ENCODE data around the gene KIF3B. TPM values are rescaled to one million over a fixed set of nuclear protein-coding genes. Genes with fewer than 3 reads are reported as not detected.
A peak's percentile ranks its signal among the peaks of the same experiment; 100 is the strongest.
"Not testable (repeated sequence)": the region's sequence is repeated elsewhere in the genome, so short reads cannot be mapped to it uniquely, and the experiment has no call there.

Gene KIF3B
- total RNA-seq, 1 donor from 2014 or later, result 10.4 TPM

DNA sequence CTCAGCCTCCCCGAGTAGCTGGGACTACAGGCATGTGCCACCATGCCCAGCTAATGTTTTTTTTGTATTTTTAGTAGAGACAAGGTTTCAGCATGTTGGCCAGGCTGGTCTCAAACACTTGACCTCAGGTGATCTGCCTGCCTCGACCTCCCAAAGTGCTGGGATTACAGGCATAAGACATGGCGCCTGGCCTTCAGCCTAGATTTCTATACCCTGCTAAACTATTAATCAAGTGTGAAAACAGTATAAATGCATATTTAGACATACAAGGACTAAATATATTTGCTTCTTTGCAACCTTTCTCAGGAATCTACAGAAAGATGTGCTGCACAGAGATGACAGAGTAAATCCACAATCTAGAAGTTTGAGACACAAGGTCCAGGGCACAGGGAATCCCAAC, 2.3 kb upstream of the KIF3B start:
- H3K27ac ChIP-seq (ENCODE audit: low read depth, low read length); H3K9ac ChIP-seq (ENCODE audit: low read depth in 1 of 3, low read length in 3 of 3); H3K27me3 ChIP-seq (ENCODE audit: control insufficient read depth in 3 of 3, insufficient read depth in 3 of 3, low read length in 3 of 3); H3K36me3 ChIP-seq (ENCODE audit: control insufficient read depth in 3 of 3, insufficient read depth in 3 of 3, low read length in 3 of 3); H3K9me3 ChIP-seq (ENCODE audit: control insufficient read depth in 3 of 3, low read length in 3 of 3); H3K4me3 ChIP-seq (ENCODE audit: low read length in 3 of 3): not testable (repeated sequence)
- peaks cover 13 to 16% (median 13%) of the 10 kb centered on the region in 3 donors for H3K4me1 ChIP-seq (ENCODE audit: control insufficient read depth in 3 of 3, insufficient read depth in 3 of 3, low read length in 3 of 3)

DNA sequence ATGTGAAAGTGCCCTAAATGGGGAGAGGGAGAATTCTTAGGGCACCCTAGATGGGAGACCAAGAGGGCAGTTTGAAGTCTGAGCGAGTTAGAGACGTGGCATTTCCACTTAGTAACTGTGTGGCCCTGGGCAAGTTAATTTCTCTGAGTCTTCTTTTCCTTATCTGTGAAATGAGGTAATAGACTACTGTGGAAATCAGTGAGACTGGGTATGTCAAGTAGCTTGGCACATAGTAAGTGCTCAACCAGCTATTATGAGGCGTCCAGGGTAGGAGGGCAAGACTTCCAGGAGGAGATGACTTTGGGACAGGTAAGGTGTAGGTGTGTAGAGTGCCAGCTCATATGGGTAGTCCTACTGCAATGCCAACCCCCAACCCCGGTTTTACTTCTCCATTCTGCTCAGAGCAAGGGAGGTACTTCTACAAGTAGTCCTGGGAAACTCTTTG, 770 bp downstream of the KIF3B start:
- Histone ChIP-seq H3K27ac (ENCODE audit: low read depth, low read length) (peak overlapping the region; percentile 47), H3K9me3 (ENCODE audit: control insufficient read depth in 3 of 3, low read length in 3 of 3) (peaks cover 0 to 2% (median 0%) of the 10 kb centered on the region in 3 donors), H3K27me3 (ENCODE audit: control insufficient read depth in 3 of 3, insufficient read depth in 3 of 3, low read length in 3 of 3) (no peaks in the 10 kb centered on the region), H3K36me3 (ENCODE audit: control insufficient read depth in 3 of 3, insufficient read depth in 3 of 3, low read length in 3 of 3) (no peaks in the 10 kb centered on the region), H3K4me1 (ENCODE audit: control insufficient read depth in 3 of 3, insufficient read depth in 3 of 3, low read length in 3 of 3) (peaks cover 15 to 17% (median 16%) of the 10 kb centered on the region in 3 donors), H3K4me3 (ENCODE audit: low read length in 3 of 3) (peak overlapping the region; percentile 83 to 94 (median 92)), H3K9ac (ENCODE audit: low read depth in 1 of 3, low read length in 3 of 3) (peak overlapping the region; percentile 80 to 85 (median 80))

DNA sequence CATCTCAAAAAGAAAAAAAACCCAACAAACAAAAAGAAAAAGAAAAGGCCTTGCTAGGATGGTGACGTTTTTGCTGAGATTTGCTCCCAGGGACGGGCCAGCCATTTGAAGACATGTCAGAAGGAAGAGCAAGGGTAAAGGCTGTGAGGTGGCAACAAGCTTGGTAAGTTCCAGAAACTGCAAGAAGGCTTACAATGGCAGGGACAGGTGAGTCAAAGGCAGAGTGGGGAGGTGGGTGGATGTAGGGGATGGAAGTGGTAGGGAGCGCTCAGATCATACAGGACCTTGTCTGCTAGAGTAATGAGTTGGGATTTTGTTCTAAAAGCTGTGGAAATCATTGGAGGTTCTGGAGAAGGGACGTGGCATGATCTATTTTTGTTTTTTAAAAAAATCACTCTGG, 4.3 kb downstream of the KIF3B start:
- no peak overlapping the region for H3K27ac ChIP-seq (ENCODE audit: low read depth, low read length)
- no peak overlapping the region for H3K4me3 ChIP-seq (ENCODE audit: low read length in 3 of 3)

DNA sequence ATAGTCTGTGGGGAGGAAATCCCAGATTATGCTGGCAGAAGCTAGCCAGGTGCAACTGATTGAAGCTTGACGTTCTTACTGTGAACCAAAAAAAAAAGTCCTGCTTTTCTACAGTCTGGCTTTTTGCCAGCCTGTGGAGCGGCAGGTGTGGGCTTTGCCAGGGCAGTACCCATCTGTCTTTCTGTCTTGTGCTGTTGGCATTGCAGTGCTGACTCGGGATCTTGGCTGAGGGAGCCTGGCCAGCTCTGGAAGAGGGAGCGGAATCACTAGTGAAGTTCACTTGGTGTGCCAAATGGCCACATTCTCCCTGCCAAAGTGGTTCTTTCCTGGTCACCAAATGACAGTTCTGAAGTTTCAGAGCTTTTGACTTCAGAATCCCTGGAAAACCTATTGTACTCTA, 5.0 kb downstream of the KIF3B start:
- peak overlapping the region in 1 of 3 donors; percentile 50 for H3K9ac ChIP-seq (ENCODE audit: low read depth in 1 of 3, low read length in 3 of 3)
- H3K4me1 ChIP-seq (ENCODE audit: control insufficient read depth in 3 of 3, insufficient read depth in 3 of 3, low read length in 3 of 3), result peaks cover 13 to 18% (median 15%) of the 10 kb centered on the region in 3 donors
- no peaks in the 10 kb centered on the region for H3K27me3 ChIP-seq (ENCODE audit: control insufficient read depth in 3 of 3, insufficient read depth in 3 of 3, low read length in 3 of 3)
- H3K9me3 ChIP-seq (ENCODE audit: control insufficient read depth in 3 of 3, low read length in 3 of 3), result no peaks in the 10 kb centered on the region
- H3K4me3 ChIP-seq (ENCODE audit: low read length in 3 of 3), result no peak overlapping the region
- no peak overlapping the region for H3K27ac ChIP-seq (ENCODE audit: low read depth, low read length)
- no peaks in the 10 kb centered on the region for H3K36me3 ChIP-seq (ENCODE audit: control insufficient read depth in 3 of 3, insufficient read depth in 3 of 3, low read length in 3 of 3)

More for the DNA sequence above, 4.3 kb downstream of the KIF3B start:
- peaks cover 17 to 24% (median 19%) of the 10 kb centered on the region in 3 donors for H3K4me1 ChIP-seq (ENCODE audit: control insufficient read depth in 3 of 3, insufficient read depth in 3 of 3, low read length in 3 of 3)
- no peaks in the 10 kb centered on the region for H3K27me3 ChIP-seq (ENCODE audit: control insufficient read depth in 3 of 3, insufficient read depth in 3 of 3, low read length in 3 of 3)
- H3K9me3 ChIP-seq (ENCODE audit: control insufficient read depth in 3 of 3, low read length in 3 of 3), result no peaks in the 10 kb centered on the region
- no peak overlapping the region for H3K9ac ChIP-seq (ENCODE audit: low read depth in 1 of 3, low read length in 3 of 3)
- no peaks in the 10 kb centered on the region for H3K36me3 ChIP-seq (ENCODE audit: control insufficient read depth in 3 of 3, insufficient read depth in 3 of 3, low read length in 3 of 3)

DNA sequence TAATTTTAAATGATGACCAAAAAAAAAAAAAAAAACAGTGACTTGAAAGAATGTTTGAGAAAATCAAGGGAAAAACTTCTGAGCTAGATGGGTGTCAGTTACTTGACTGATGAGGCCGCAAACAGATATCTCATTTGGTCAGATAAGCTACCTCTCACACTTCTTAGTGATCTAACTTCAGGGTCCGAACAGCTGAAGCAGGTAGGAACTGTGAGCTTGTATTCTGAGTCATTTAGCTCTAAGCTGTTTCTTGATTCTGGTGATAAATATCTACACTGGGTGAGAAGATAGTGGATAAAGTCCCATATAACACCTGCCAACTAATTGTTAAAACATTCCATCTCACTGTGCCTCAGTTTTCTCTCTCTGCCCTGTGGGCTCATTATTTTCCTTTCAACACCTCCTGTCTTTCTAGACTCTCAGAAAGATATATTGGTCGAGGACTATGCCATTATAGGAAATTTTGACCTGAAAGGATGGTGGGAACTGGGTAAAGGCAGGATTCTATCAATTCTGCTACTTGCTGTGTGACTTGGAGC, 7.7 kb downstream of the KIF3B start:
- H3K4me3 ChIP-seq (ENCODE audit: low read length in 3 of 3), result no peak overlapping the region
- no peaks in the 10 kb centered on the region for H3K36me3 ChIP-seq (ENCODE audit: control insufficient read depth in 3 of 3, insufficient read depth in 3 of 3, low read length in 3 of 3)
- no peak overlapping the region for H3K27ac ChIP-seq (ENCODE audit: low read depth, low read length)
- H3K4me1 ChIP-seq (ENCODE audit: control insufficient read depth in 3 of 3, insufficient read depth in 3 of 3, low read length in 3 of 3), result peaks cover 4 to 9% (median 6%) of the 10 kb centered on the region in 3 donors
- no peak overlapping the region for H3K9ac ChIP-seq (ENCODE audit: low read depth in 1 of 3, low read length in 3 of 3)
- no peaks in the 10 kb centered on the region for H3K9me3 ChIP-seq (ENCODE audit: control insufficient read depth in 3 of 3, low read length in 3 of 3)
- H3K27me3 ChIP-seq (ENCODE audit: control insufficient read depth in 3 of 3, insufficient read depth in 3 of 3, low read length in 3 of 3), result no peaks in the 10 kb centered on the region

DNA sequence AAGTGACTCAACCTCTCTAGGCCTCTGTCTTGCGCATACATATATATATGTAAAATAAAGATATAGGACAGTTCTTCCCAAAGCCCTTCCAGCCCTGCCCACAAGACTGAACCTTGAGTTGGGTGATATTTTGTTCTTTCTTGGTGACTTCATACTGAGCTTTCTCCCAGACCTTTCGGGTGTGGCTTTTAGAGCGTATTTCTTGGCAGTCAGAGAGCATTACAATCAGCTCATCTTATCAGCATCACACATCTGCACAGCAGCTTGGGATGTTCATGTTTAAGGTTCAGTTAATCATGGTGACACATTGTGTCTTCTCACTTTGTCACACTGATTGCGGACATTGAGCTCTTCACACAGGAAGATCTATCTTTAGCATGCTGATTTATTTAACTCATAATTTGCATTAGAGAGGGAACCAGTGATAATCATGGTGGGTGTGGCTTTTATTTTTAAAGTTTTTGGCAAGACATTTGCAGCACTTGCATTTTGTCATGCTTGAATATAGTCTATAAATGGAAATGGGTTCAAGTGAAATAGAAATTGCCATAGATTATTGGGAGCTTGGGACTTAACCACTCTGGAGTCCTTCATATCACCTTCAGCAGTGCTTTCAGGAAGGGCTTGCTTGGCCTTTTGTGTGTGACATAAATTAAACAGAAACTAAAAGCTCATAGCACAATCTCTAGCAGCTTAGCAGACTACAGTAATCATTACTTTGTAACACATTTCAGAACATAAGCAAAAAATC, 8.3 kb downstream of the KIF3B start:
- no peaks in the 10 kb centered on the region for H3K27me3 ChIP-seq (ENCODE audit: control insufficient read depth in 3 of 3, insufficient read depth in 3 of 3, low read length in 3 of 3)
- H3K27ac ChIP-seq (ENCODE audit: low read depth, low read length), result no peak overlapping the region
- no peak overlapping the region for H3K9ac ChIP-seq (ENCODE audit: low read depth in 1 of 3, low read length in 3 of 3)
- peaks cover 4 to 9% (median 6%) of the 10 kb centered on the region in 3 donors for H3K4me1 ChIP-seq (ENCODE audit: control insufficient read depth in 3 of 3, insufficient read depth in 3 of 3, low read length in 3 of 3)
- H3K36me3 ChIP-seq (ENCODE audit: control insufficient read depth in 3 of 3, insufficient read depth in 3 of 3, low read length in 3 of 3), result no peaks in the 10 kb centered on the region
- H3K9me3 ChIP-seq (ENCODE audit: control insufficient read depth in 3 of 3, low read length in 3 of 3), result no peaks in the 10 kb centered on the region
- H3K4me3 ChIP-seq (ENCODE audit: low read length in 3 of 3), result no peak overlapping the region

DNA sequence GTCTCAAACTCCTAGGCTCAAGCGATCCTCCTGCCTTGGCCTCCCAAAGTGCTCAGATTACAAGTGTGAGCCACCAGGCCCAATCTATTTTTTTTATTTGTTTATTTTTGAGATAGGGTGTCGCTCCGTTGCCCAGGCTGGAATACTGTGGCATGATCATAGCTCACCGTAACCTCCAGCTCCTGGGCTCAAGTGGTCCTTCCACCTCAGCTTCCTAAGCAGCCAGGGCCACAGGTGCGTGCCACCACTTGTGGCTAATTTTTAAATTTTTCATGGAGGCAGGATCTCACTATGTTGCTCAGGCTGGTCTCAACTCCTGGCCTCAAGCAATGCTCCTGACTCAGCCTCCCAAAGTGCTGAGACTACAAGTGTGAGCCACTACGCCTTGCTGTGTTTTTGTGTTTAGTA, 9.8 kb downstream of the KIF3B start:
- Histone ChIP-seq H3K4me1 (ENCODE audit: control insufficient read depth in 3 of 3, insufficient read depth in 3 of 3, low read length in 3 of 3) (peaks cover 4 to 9% (median 6%) of the 10 kb centered on the region in 3 donors), H3K27me3 (ENCODE audit: control insufficient read depth in 3 of 3, insufficient read depth in 3 of 3, low read length in 3 of 3) (no peaks in the 10 kb centered on the region), H3K27ac (ENCODE audit: low read depth, low read length) (no peak overlapping the region)

DNA sequence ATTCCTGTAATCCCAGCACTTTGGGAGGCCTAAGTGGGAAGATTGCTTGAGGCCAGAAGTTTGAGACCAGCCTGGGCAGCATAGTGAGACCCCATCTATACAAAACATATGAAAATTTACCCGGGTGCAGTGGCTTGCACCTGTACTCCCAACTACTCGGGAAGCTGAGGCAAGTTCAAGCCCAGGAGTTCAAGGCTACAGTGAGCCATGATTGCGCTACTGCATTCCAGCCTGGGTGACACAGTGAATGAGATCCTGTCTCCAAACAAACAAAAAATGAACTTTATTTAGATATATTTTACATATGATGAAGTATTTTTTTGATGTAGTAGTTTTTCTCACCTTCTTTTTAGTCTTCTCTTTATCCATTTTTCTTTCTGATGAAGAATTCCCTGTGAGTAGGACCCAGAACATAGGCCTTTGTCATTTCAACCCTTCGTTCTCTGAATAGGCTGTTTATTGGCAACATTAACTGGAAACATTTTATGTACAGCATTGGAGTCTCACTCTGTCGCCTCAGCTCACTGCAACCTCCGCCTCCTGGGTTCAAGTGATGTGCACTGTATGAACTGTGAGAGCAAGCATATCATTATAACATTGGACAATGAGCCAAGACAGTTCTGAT, 10.9 kb downstream of the KIF3B start:
- H3K4me1 ChIP-seq (ENCODE audit: control insufficient read depth in 3 of 3, insufficient read depth in 3 of 3, low read length in 3 of 3), result peaks cover 0 to 9% (median 4%) of the 10 kb centered on the region in 3 donors
- no peaks in the 10 kb centered on the region for H3K36me3 ChIP-seq (ENCODE audit: control insufficient read depth in 3 of 3, insufficient read depth in 3 of 3, low read length in 3 of 3)
- no peak overlapping the region for H3K27ac ChIP-seq (ENCODE audit: low read depth, low read length)
- H3K27me3 ChIP-seq (ENCODE audit: control insufficient read depth in 3 of 3, insufficient read depth in 3 of 3, low read length in 3 of 3), result no peaks in the 10 kb centered on the region
- H3K4me3 ChIP-seq (ENCODE audit: low read length in 3 of 3), result no peak overlapping the region
- H3K9me3 ChIP-seq (ENCODE audit: control insufficient read depth in 3 of 3, low read length in 3 of 3), result no peaks in the 10 kb centered on the region
- H3K9ac ChIP-seq (ENCODE audit: low read depth in 1 of 3, low read length in 3 of 3), result no peak overlapping the region

More for the DNA sequence above, 9.8 kb downstream of the KIF3B start:
- Histone ChIP-seq H3K9ac (ENCODE audit: low read depth in 1 of 3, low read length in 3 of 3) (no peak overlapping the region), H3K36me3 (ENCODE audit: control insufficient read depth in 3 of 3, insufficient read depth in 3 of 3, low read length in 3 of 3) (no peaks in the 10 kb centered on the region), H3K9me3 (ENCODE audit: control insufficient read depth in 3 of 3, low read length in 3 of 3) (no peaks in the 10 kb centered on the region), H3K4me3 (ENCODE audit: low read length in 3 of 3) (no peak overlapping the region)

DNA sequence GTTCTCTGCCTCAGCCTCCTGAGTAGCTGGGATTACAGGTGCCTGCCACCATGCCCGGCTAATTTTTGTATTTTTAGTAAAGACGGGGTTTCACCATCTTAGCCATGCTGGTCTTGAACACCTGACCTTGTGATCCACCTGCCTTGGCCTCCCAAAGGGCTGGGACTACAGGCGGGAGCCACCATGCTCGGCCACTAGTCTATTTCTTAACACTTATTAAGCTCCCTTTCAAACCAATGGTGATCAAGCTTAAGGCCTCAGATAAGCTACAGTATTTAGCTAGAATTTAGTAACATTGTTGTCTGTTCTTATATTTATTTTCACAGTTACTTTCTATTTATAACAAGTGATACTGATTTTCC, 11.8 kb downstream of the KIF3B start:
- H3K9ac ChIP-seq (ENCODE audit: low read depth in 1 of 3, low read length in 3 of 3); H3K4me1 ChIP-seq (ENCODE audit: control insufficient read depth in 3 of 3, insufficient read depth in 3 of 3, low read length in 3 of 3); H3K36me3 ChIP-seq (ENCODE audit: control insufficient read depth in 3 of 3, insufficient read depth in 3 of 3, low read length in 3 of 3); H3K27me3 ChIP-seq (ENCODE audit: control insufficient read depth in 3 of 3, insufficient read depth in 3 of 3, low read length in 3 of 3); H3K27ac ChIP-seq (ENCODE audit: low read depth, low read length); H3K4me3 ChIP-seq (ENCODE audit: low read length in 3 of 3); H3K9me3 ChIP-seq (ENCODE audit: control insufficient read depth in 3 of 3, low read length in 3 of 3): not testable (repeated sequence)

All from skeletal muscle tissue (tissue), 4 donors.